Gastrocnemius medialis (tissue), 4 donors: ENCODE data around the gene TLCD4. TPM values are rescaled to one million over a fixed set of nuclear protein-coding genes. Genes with fewer than 3 reads are reported as not detected.
"Not testable (repeated sequence)": the region's sequence is repeated elsewhere in the genome, so short reads cannot be mapped to it uniquely, and the experiment has no call there.

Source experiments
- ATAC-seq, 2 donors: fragments of 150-250 bp; one replicate each; pipeline ENCODE4 v1.9.1; 2016
- DNase-seq, 2 donors: peaks; one replicate each; pipeline ENCODE4 v3.0.0-alpha.2; 2019
- H3K27ac ChIP-seq, 4 donors: fragments of 200-600 bp; sonication (generic); 1 replicate in 1 of 4; 2 replicates in 3 of 4; pipeline ENCODE4 v1.5.1; 2016 to 2018; ENCODE audit warnings: mild to moderate bottlenecking in 2 of 4, moderate library complexity in 1 of 4
- H3K27me3 ChIP-seq, 3 donors: fragments of 200-600 bp; sonication (generic) in 2 of 3; 1 replicate in 1 of 3; 2 replicates in 2 of 3; pipeline versions ENCODE4 v1.5.1 to v1.6.0; 2016 to 2019; ENCODE audit warnings: mild to moderate bottlenecking in 1 of 3, moderate library complexity in 1 of 3
- H3K36me3 ChIP-seq, 2 donors: fragments of 200-600 bp; sonication (generic) in 1 of 2; one replicate each; pipeline ENCODE4 v1.5.1; 2017 to 2018
- H3K4me1 ChIP-seq, 2 donors: fragments of 200-600 bp; sonication (generic) in 1 of 2; one replicate each; pipeline ENCODE4 v1.5.1; 2016 to 2017; ENCODE audit warnings: mild to moderate bottlenecking in 2 of 2
- H3K4me3 ChIP-seq, 4 donors: fragments of 200-600 bp; sonication (generic) in 3 of 4; 1 replicate in 1 of 4; 2 replicates in 3 of 4; pipeline ENCODE4 v1.5.1; 2016 to 2019; ENCODE audit warnings: mild to moderate bottlenecking in 2 of 4
- H3K9me3 ChIP-seq, 3 donors: fragments of 200-600 bp; sonication (generic) in 2 of 3; 1 replicate in 1 of 3; 2 replicates in 2 of 3; pipeline ENCODE4 v1.5.1; 2016 to 2019
- CTCF ChIP-seq, 5 experiments: fragments of 450-650 bp in 3 of 5; fragments of 200-600 bp in 2 of 5; sonication (generic) in 2 of 5; IDR thresholded peaks in 4 of 5; conservative IDR thresholded peaks in 1 of 5; 1 replicate in 4 of 5; 2 replicates in 1 of 5; pipeline ENCODE4 v1.5.1; 2016 to 2019; ENCODE audit warnings: antibody characterized with exemption in 5 of 5, mild to moderate bottlenecking in 3 of 5, moderate library complexity in 3 of 5
- POLR2A ChIP-seq, 2 donors: fragments of 450-650 bp; IDR thresholded peaks; one replicate each; pipeline ENCODE4 v1.6.1; 2017; ENCODE audit warnings: antibody characterized with exemption in 2 of 2, mild to moderate bottlenecking in 2 of 2, moderate library complexity in 2 of 2
- in situ Hi-C, 4 donors: fragments of 200-750 bp; cut with MboI; loops; one replicate each; pipeline versions ENCODE4 v1.15.0 to v1.8.0; 2017; ENCODE audit warnings: low sequenced_read_pairs in 4 of 4
- intact Hi-C: fragments of 100-400 bp; cut with DNase I; formaldehyde crosslinking; loops from one replicate; pipeline ENCODE4 v1.15.1; 2023; ENCODE audit warnings: low total_unique reads
- total RNA-seq, 4 donors: library from RNA; depleted of rRNA; stranded (reverse); fragments of >200 nt; gene quantifications; one replicate each; pipeline versions ENCODE4 v1.1.0 to v1.2.3, GENCODE V29; 2016

The TLCD4 gene
- total RNA-seq, 4 donors from 2014 or later: 9.8 to 12.1 (median 11.0) TPM

- Histone ChIP-seq H3K4me1 (no peaks in the 10 kb centered on the region), H3K4me3 (no peak overlapping the region), H3K9me3 (no peaks in the 10 kb centered on the region), H3K27ac (no peak overlapping the region), H3K27me3 (no peaks in the 10 kb centered on the region), H3K36me3 (no peaks in the 10 kb centered on the region)
- no peak for TF ChIP-seq CTCF (IDR thresholded peaks at IDR 0.05 in 4 of 5, conservative IDR thresholded peaks at IDR 0.05 in 1 of 5)
- no peak for TF ChIP-seq POLR2A (IDR thresholded peaks at IDR 0.05)
- intact Hi-C loops (no loop called here), in situ Hi-C loops (no loop called here)
- ATAC-seq (no peak), DNase-seq (no peak)
These were observed 29.5 kb downstream of the TLCD4 start for GRCh38 chr1:95146637-95147036.

GRCh38 chr1:95154096-95154495 lies 36.9 kb downstream of the TLCD4 start:
- no peak for TF ChIP-seq POLR2A (IDR thresholded peaks at IDR 0.05)
- TF ChIP-seq CTCF (IDR thresholded peaks at IDR 0.05 in 4 of 5, conservative IDR thresholded peaks at IDR 0.05 in 1 of 5): no peak
- ATAC-seq (no peak), DNase-seq (no peak)
- in situ Hi-C loops: no loop called here
- no peaks in the 10 kb centered on the region for H3K36me3 ChIP-seq
- no peaks in the 10 kb centered on the region for H3K4me1 ChIP-seq
- intact Hi-C loops: no loop called here
- no peak overlapping the region for H3K27ac ChIP-seq
- H3K4me3 ChIP-seq: no peak overlapping the region
- no peaks in the 10 kb centered on the region for H3K9me3 ChIP-seq
- no peaks in the 10 kb centered on the region for H3K27me3 ChIP-seq

GRCh38 chr1:95165569-95165968 lies 48.4 kb downstream of the TLCD4 start:
- H3K4me1 ChIP-seq, in situ Hi-C loops, H3K9me3 ChIP-seq, H3K27me3 ChIP-seq, ATAC-seq, intact Hi-C loops, DNase-seq, H3K4me3 ChIP-seq, H3K27ac ChIP-seq, H3K36me3 ChIP-seq: not testable (repeated sequence)

Other genes starting within 250 kb of the TLCD4 start
- gene CNN3, start 190.2 kb upstream of the TLCD4 start, total RNA-seq: 10 to 100 TPM; 11.9 to 21.8 (median 16.1) TPM
- gene ALG14, start 44.4 kb upstream of the TLCD4 start, total RNA-seq: under 1 TPM; 0.24 to 0.97 (median 0.77) TPM
- gene RWDD3, start 116.9 kb downstream of the TLCD4 start, total RNA-seq: 10 to 100 TPM in 1 of 4 donors, 1 to 10 TPM in 3; 3.2 to 12.7 (median 6.6) TPM